Activated CD4-positive, alpha-beta T cell treated with anti-CD3 and anti-CD28 coated beads for 4 hours (primary cell): ENCODE data around the gene PPFIBP2.
A peak's percentile ranks its signal among the peaks of the same experiment; 100 is the strongest.

Source experiments
- DNase-seq, 2 donors: peaks; one replicate each; pipeline ENCODE4 v3.0.0-alpha.2; 2020

Gene PPFIBP2

DNA sequence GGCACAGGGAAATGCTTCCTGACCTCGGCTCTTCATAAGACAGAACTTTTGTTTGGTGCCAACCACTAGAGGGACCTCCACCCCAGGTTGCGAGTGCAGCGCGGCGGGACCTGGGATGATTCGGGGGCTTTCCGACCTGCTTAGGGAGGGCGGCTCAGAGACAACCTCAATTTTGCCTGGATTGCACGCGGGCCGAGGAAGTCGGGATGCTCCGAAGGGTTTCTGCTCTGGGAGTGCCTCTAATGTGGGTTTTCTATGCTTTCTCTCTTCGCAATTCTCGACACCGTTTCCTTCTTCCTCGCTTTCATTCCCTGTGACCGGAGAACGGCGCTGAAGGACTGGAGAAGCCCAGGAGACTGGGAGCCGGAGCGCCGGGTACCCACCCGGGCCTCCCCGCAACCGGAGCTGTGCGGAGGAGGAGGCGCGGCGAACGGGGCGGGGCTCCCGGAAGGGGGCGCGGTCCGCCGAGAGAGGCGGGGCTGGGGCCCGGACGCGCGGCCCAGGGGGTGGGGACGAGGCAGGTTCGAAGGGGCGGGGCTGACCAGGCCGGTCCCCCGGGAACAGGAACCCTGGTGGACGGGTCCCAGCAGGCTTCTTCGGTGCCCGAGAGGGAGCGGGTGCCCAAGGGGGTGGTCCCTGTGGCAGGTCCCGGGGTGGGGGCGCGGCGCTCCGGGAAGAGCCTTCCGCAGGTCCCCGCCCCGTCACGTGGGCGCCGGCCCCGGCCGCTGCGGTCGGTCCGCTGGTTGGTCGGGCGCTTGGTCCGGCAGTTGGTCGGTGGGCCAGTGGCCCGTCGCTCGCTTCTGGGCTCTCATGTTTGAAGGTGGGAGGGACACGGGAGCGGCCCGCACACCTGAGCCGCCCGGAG lies at the start of gene PPFIBP2:
Gene PPFIBP2, plus strand, starts transcription at position 766 of the 865 bp plus-strand sequence. CDS start 35,477 bp downstream, outside the sequence.
- peak; percentile 80 for DNase-seq

DNA sequence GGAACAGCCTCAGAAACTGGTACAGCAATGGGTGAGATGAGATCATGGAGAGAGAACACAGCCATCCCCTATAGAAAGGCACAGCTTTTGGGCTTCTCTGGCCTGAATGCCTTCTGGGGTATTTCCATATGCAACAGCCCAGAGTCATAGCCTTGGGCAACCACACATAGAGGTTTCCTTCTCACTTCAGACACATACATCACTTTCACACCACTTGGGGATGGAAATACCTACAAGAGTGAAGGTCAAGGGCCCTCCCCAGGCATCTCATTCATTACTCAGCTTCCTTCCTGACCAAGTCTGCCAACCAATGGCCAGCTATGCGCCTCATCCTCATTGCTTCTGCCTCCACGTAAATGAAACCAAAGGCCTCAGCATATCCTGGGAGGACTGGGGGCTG lies 46.1 kb upstream of the PPFIBP2 start:
- no peak for DNase-seq

DNA sequence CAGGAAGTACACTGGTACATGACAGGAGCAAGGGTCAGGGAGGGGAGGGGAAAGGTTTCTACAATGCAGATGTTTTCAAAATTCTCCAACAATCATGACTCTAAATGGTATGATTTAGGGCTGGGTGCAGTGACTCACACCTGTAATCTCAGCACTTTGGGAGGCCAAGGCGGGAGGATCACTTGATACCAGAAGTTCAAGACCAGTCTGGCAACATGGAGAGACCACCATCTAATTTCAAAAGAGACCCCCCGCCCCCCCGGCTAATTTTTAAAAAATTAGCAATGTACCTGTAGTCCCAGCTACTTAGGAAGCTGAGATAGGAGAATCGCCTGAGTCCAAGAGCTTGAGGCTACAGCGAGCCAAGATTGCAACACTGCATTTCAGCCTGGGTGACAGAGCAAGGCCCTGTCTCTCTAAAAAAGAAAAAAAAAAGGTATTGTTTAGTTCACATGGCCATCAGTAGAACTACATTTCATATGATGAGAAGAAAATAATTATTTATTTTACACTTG lies 44.4 kb upstream of the PPFIBP2 start:
- DNase-seq: no peak

DNA sequence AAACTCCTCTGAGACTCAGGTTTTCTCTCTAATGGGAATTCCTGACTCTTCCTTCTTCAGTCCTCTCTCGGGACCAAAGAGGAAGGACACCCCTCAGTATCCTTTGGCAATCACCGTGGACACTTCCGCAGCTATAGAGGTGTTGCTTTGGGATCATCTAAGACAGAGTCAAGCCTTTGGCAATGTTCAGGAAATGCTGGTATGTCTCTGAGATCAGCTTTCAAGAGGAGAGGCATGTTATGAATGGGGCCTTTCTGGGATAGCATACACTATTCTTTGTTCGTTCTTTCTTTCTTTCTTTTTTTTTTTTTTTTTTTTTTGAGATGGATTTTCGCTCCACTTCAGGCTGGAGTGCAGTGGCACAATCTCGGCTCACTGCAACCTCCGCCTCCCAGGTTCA lies 42.7 kb upstream of the PPFIBP2 start:
- no peak for DNase-seq

DNA sequence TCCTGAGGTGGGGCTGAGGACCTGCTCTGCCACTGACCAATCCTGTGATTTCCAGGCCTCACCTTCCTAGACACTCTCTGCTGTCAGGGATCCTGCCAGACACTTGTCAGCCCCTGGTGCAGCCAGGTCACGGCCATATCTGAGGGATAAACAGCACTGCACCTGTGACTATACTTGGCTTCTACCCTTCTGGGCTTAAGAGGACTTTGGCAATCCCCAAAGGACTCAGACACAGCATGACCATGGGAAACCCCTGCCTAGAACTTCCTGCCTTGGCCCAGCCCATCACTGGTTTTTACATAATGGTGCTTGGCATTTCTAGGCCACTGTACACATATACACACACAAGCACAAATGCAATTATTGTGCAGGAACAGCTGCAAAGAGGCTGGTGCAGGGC lies 40.1 kb upstream of the PPFIBP2 start:
- DNase-seq: no peak

DNA sequence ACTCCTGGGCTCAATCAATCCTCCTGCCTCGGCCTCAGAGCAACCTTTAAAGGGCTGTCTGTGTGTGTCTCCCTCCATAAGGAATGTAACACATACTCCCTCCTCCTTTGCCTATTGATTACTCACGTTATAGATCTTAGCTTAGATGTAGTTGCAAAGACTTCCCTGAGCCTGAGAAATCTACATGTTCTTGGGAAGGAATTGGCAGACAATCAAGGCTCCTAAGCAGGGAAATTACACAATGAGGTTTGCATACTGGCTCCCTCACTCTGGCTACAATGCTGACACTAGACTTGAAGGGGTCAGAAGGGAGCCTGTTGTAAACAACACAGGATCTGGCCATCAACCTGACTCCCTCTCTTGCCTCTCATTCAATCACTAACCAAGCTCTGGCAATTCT lies 33.7 kb upstream of the PPFIBP2 start:
- no peak for DNase-seq

DNA sequence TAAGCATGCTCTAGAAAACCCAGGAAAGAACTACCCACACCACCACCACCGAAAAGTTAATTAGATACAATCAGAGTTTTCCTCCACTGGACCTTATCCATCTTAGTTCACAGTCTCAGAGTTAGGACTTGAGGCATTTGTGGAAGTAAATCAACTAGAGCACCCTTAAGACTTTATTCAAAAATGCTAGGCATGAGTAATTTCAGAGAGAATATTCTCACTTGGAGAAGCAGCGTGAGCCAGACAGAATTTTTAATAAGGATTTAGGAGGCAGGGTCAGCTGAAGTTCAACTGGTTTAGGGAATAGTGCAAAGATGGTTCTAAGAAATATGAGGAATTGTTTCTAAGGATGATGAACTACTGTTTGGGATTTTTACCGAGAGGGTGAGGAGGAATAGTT lies 29.7 kb upstream of the PPFIBP2 start:
- no peak for DNase-seq

DNA sequence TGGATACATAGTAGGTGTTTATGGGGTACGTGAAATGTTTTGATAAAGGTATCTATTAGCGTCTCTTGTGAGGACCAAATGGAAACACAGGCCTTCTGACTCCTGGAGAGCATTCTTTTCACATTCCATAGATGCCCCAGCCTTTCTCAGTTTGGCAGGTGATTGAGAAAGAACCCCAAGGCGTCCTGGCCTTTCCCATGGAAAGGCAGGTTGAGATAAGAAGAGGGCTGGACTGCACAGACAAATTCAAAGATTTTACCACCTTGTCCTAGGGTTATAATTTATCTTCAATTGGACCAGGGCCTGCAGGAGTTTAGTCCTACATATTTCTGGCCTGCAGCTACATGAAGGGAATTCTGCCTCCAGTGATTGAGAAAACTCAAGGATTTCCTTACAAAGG lies 29.2 kb upstream of the PPFIBP2 start:
- no peak for DNase-seq

DNA sequence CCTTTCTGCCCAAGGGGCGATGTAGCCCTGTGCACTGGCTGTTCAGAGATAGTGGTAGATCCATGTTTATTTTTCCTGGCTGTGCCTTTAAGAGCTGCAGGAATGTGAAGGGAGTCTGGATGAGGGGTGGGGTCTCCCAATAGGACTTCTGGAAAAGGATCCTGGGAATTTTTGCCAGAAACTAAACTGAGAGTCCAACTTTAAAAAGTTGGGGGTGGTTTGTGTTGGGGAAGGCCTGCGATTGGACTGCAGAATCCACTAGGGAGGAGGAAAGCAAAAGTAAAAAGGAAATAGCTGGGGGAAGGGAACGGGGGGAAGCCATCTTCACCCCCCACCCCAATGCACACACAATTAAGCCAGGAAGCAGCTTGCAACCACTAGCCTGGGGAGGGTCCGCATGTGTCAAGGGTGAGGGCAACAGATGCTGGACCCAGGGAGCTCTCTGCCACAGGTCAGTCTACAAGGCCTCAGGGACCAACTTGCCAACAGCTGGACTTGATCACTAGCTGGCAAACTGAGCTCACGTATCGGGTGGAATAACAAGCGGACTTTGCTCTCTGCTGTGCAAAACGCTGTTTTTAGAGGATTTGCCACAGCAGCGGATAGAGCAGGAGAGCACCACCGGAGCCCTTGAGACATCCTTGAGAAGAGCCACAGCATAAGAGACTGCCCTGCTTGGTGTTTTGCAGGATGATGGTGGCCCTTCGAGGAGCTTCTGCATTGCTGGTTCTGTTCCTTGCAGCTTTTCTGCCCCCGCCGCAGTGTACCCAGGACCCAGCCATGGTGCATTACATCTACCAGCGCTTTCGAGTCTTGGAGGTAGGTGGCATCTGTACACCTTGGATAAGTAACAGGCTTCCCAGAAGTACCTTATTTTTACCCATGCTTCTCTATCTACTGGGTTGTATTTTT lies 28.4 kb upstream of the PPFIBP2 start, which contains the start of gene OLFML1:
Gene OLFML1, plus strand, starts transcription at position 321 of the 912 bp plus-strand sequence. Its CDS starts 370 bp downstream, at position 691.
- no peak for DNase-seq

DNA sequence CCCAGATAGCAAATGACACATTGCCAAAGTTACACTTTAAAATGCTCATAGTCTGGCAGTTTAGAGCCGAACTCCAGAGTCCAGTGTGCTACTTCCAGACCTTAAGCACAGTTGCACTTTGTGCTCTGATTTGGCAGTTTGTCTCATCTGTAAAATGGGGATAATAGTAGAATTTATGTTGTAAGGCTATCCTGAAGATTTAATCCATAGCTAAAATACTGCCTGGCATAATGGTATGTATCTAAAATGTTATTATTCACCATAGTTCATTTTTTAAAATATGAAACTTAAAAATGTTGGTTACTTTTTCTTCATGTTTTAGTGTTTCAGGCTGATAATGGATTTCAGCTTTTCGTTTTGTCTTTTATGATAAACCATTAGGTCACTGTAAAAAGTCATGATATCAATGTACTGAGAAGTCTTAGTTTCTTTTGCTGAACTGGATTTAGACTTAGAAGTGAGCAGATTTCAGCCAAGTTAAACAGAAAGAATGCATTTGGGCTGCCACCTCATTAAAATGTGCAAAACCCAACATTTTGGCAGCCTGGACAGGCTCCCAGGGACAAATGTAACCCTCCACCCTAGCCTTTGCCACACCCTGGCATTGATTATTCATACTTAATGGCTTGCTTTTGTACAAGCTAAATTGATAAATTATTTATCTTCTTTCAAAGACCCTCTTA lies 27.6 kb upstream of the PPFIBP2 start:
- no peak for DNase-seq

DNA sequence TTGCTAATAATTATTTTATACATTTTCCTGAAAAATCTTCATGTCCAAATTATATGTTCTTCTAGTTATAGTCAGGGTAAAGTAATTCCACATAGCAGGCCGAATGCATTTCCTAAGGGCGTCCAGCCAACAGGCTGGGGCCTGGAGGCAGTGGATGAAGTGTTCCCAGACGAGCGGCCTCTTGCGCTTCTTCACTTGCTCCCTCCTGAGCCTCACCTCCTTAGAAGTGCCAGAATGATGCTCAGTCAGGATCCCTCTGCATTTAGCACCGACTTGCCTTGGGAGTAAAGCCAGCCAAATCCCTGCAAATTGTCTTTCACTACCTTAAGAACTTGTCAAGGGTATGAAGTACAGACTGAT lies 27.0 kb upstream of the PPFIBP2 start:
- no peak for DNase-seq

DNA sequence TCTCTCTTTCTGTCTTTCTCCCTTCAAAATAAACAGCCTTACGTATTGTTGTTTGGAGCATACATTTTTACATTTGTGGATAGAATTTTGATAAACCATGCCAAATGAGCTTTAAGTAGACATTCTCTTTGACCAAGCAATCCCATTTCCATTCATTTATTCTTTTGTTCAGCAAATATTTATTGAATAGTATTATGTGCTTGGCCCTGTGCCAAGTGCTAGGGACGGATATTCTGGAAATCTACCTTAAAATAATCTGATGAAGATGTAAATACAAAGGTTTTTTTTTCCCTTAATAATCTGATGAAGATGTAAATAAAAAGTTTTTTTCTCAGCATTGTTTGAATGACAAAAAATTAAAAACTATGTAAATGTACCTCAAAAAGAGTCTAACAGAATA lies 26.4 kb upstream of the PPFIBP2 start:
- DNase-seq: no peak

DNA sequence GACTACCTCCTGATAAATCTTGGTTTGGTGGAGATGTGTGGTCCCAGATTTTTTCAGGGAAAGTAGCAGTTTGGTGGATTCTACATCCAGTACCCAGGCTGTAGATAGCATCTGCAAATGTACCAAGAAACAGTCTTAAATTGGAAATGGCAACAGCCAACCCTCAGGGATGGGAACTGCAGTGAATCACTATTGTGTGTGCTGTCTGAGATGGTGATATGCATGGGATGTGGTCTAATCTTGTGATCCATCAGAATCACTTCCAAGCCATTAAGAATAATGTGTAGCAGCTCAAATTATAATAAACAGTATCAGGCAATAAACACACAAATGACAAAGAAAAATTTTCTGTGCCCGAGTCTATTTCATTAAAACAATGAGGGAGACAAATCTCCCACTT lies 25.1 kb upstream of the PPFIBP2 start:
- DNase-seq: no peak

DNA sequence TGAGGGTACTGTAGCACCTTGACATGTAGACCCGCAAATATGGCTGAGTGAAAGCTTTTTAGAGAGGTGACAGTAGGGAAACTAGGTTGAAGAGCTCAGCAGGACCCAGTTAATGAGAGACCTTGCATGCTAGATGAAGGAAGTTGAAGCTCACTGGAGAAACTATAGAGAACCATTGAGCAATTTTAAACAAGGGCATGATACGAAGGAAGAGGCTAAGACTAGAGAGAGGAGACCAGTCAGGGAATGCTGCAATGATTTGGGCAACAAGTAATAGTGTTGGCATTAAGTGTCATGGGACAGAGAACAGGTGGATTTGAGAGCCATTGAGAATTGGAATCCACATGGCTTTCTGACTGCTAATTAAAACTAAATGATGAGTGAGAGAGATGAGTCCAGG lies 24.4 kb upstream of the PPFIBP2 start:
- no peak for DNase-seq

DNA sequence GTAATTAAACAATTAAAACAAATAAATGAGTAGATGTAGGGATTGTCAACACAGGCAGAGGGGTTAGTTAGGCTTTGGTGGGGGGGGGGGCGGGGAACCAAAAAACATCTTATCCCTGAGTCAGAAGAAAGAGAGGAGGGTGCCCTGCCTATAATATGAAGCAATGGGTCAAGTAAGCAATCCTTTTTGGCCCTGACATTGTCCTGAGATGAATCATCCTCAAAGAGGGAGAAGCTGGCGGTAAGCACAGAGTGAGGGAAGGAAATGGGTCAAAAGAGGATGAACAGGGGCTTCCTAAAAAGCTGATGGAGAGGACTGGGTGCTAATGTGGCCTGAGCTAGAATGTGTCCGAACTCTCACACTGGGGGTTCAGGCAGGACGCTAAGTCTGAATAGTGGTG lies 23.7 kb upstream of the PPFIBP2 start:
- no peak for DNase-seq

DNA sequence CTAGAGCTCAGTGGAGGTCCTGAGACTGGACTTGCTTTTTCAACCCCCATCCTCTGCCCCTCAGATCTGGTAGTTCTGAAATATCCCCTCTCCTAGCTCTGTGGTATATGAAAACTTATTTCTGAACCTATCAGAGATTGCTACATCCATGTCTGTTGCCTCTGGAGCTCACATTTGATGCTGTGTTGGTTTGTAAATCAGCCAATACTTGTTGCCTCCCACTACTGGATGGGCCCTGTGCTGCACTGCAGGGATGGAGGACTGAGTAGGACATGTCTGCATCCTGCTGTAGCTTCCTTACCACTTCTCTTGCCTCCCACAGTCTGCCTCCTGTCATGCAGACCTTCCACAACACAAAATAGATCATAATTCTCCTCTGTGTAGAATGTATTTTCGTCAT lies 23.3 kb upstream of the PPFIBP2 start:
- DNase-seq: no peak

DNA sequence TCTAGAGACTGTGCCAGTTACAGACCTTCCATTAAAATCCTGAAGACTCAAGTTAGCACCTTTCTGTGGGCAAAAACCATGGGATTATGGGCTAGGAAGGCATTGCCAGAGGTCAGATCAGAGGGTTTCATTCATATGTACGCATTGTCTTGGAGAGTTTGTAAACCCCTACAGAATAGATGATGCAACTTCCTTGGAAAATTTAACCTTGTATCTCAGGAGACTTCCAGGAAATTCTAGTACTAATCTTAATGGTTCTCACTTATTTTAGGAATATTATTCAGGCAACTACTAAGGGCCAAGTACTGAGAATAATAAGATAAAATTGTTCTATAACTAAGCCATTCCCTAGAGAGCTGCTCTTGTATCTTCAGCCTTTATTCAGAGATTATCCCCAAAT lies 21.5 kb upstream of the PPFIBP2 start:
- no peak for DNase-seq

DNA sequence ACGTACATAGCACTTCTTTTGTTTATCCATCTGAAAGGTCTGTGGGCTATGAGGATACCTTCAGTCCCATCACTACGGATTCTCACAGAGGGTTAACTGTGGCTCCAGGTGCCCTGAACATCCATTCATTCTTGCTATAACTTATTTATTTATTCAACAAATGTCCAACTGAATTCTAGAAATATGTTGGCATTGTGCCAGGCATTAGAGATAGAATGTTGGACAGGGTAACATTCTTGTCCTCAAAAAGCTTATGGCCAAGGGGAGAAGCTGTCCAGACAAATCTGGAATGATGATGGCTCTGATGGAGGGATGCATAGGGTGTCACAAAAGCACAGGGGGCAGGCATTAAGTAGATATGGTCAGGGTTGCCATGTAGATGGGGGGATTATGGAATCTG lies 20.1 kb upstream of the PPFIBP2 start:
- DNase-seq: no peak

DNA sequence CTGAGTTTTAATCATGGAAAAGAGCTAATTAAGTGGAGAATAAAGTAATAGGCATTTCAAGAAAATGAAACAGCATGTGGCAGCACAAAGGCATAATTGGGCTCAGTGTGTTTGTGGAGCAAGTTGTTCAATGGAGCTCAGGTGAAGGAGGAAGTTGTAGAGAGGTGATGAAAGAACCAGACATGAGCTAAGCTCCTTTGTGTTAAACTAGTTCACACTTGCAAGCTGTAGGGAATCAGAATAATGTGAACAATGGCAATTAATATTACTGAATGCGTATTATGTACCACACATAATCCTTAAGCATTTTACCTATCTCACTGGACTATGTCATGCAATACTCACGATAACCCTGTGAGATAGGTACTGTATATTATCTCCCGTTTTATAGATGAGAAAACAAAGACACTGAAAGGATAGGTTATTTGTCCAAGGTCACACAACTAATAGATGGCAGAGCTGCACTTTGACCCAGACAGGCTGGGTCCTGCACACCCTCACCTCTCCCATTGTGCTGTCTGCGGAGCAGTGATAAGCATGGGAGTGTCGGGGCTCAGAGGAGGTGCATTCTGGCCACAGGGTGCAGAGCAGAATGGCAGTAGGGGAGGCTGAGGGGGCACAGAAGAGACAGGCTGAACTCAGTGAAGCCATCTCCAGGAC lies 19.6 kb upstream of the PPFIBP2 start:
- DNase-seq: no peak

DNA sequence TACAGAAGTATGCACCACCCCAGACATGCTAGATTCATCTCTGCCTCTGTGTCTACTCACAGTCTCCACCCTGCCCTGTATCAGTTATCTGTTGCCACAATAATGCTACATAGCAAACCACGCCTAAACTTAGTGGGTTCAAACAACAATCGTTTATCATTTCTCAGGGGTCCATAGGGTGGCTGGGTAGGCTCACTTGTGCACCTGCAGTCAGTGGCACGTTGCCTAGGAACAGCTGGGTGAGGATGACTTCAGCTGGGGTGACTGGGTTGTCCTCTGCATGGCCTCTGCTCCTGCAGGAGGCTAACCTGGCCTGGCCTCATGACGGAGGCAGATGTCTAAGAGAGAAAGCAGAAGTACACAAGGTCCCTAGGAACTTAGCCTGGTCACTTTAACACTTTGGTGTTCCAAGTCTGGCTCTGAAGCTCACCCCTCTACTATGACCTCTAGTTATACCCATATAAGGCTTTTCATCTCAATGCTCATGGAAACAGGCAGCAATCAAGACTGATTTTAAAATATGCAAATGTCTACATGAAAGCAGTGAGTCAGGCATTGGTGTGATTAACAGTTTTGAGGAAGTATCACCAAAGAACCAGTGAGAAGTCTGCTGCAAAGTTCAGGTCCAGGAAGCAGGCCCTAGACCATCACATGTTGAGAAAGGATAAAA lies 17.8 kb upstream of the PPFIBP2 start:
- DNase-seq: no peak

DNA sequence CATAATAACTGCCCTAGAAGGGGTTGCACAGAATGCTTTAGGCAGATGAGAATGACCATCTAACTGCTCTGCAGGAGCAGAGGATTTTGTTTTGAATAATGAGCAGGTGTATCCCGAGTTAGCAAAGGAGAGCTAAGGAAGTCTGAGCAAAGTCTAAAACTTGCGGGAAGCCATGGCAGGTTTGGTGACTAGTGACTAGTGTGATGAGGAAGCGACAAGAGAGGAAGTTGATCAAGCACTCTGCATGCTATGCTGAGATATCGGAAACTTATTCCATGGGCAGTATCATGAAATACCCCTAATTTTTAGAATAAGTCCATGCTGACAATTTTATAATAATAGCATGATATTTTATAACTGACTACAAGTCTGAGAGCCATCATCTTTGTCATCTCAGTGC lies 15.6 kb upstream of the PPFIBP2 start:
- no peak for DNase-seq

DNA sequence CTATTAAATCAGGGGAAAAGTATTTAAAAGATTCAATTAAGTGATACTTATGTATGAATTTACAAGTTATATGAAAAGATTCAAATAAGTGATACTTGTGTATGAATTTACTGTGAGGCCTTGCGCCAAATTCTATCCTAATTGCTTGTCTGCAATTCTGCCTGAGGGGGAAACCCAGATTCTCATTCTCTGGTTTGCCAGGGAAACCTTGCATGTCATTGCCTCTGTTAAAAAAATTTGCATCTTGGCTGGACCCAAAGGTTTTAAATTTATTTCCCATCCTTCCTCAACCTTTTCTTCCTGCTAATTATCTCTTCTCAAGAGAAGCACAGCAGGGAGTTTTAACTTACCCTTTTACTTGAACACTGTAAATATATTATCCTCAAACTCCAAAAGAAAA lies 14.7 kb upstream of the PPFIBP2 start:
- DNase-seq: no peak
